B cell (primary cell): ENCODE results near the gene PJA1. TPM values are rescaled to one million over a fixed set of nuclear protein-coding genes. Genes with fewer than 3 reads are reported as not detected.

Experiments used
- ATAC-seq: fragments of 200-7000 bp; cut with Tn5 transposase; one replicate; pipeline ENCODE4 v1.10.0; 2021; ENCODE audit warnings: low read depth, mild to moderate bottlenecking, moderate number of reproducible peaks, moderate library complexity
- CTCF ChIA-PET: fragments of 350-600 bp; sonication (Branson Sonifier 250); formaldehyde crosslinking; loops from one replicate; lab custom pipeline; 2021; ENCODE audit warnings: antibody characterized with exemption, inconsistent platforms; lab: Charles Lee
- POLR2A ChIA-PET: fragments of 350-600 bp; sonication (Branson Sonifier 250); formaldehyde crosslinking; loops from one replicate; lab custom pipeline; 2021; ENCODE audit warnings: antibody characterized with exemption; lab: Charles Lee
- DNase-seq: peaks from one replicate; pipeline ENCODE4 v3.0.0; 2013
- H2AFZ ChIP-seq: 2 replicates; pipeline ENCODE4 v1.6.1; 2012; ENCODE audit warnings: mild to moderate bottlenecking, low read depth, low read length; ENCODE audit not compliant: insufficient read depth, poor library complexity, severe bottlenecking
- H3K27ac ChIP-seq, 2 donors: 1 replicate in 1 of 2; 2 replicates in 1 of 2; pipeline ENCODE4 v1.5.1; 2012 to 2013; ENCODE audit warnings: low read length in 2 of 2, mild to moderate bottlenecking in 2 of 2, moderate library complexity in 1 of 2
- H3K27me3 ChIP-seq, 4 experiments: fragments of 200-600 bp in 1 of 4; sonication (generic) in 1 of 4; replicated peaks in 1 of 4; 1 replicate in 2 of 4; 2 replicates in 2 of 4; pipeline versions ENCODE4 v1.6.1 to v1.7.0; 2013 to 2016; ENCODE audit warnings: low read length in 3 of 4, mild to moderate bottlenecking in 2 of 4, mixed read lengths in 1 of 4, moderate library complexity in 1 of 4; ENCODE audit not compliant: insufficient read depth in 4 of 4, control insufficient read depth in 3 of 4; ENCODE audit errors: control extremely low read depth in 1 of 4
- H3K36me3 ChIP-seq, 2 experiments: replicated peaks in 1 of 2; 1 replicate in 1 of 2; 2 replicates in 1 of 2; pipeline versions ENCODE4 v1.6.1 to v1.7.1; 2013; ENCODE audit warnings: low read length in 1 of 2; ENCODE audit not compliant: insufficient read depth in 2 of 2, control insufficient read depth in 1 of 2; ENCODE audit errors: control extremely low read depth in 1 of 2, extremely low read depth in 1 of 2
- H3K4me1 ChIP-seq, 2 donors: fragments of 200-600 bp in 1 of 2; sonication (generic) in 1 of 2; 1 replicate in 1 of 2; 2 replicates in 1 of 2; pipeline versions ENCODE4 v1.5.1 to v1.6.1; 2013 to 2017; ENCODE audit warnings: low read length in 2 of 2; ENCODE audit not compliant: control insufficient read depth in 2 of 2, insufficient read depth in 2 of 2
- H3K4me2 ChIP-seq: replicated peaks from 2 replicates; pipeline ENCODE3; 2012; ENCODE audit warnings: mild to moderate bottlenecking, low read depth, low read length; ENCODE audit not compliant: poor library complexity, severe bottlenecking
- H3K4me3 ChIP-seq, 5 experiments: fragments of 200-600 bp in 1 of 5; sonication (generic) in 1 of 5; 1 replicate in 3 of 5; 2 replicates in 2 of 5; pipeline versions ENCODE4 v1.5.1 to v1.7.0; 2011 to 2016; ENCODE audit warnings: low read length in 4 of 5, mild to moderate bottlenecking in 4 of 5, low read depth in 2 of 5, control low read depth in 1 of 5, moderate library complexity in 1 of 5; ENCODE audit not compliant: insufficient read depth in 1 of 5; ENCODE audit errors: control extremely low read depth in 1 of 5, extremely low read depth in 1 of 5
- H3K79me2 ChIP-seq: fragments of 200-600 bp; sonication (generic); one replicate; pipeline ENCODE4 v1.6.0; 2016; ENCODE audit warnings: low read length; ENCODE audit not compliant: control insufficient read depth, insufficient read depth
- H3K9ac ChIP-seq: fragments of 200-600 bp; sonication (generic); 2 replicates; pipeline ENCODE4 v1.6.1; 2017; ENCODE audit warnings: mild to moderate bottlenecking, low read length, moderate library complexity
- H3K9me3 ChIP-seq, 3 donors: one replicate each; pipeline versions ENCODE4 v1.6.1 to v1.7.1; 2013; ENCODE audit warnings: low read length in 2 of 3; ENCODE audit not compliant: control insufficient read depth in 2 of 3, insufficient read depth in 1 of 3; ENCODE audit errors: control extremely low read depth in 1 of 3
- H4K20me1 ChIP-seq: 2 replicates; pipeline ENCODE4 v1.6.0; 2012; ENCODE audit warnings: mild to moderate bottlenecking, low read length; ENCODE audit not compliant: insufficient read depth, control insufficient read depth, poor library complexity, severe bottlenecking
- H3K27ac Mint-ChIP-seq: one replicate; pipeline ENCODE4 v1.8.0; 2021; ENCODE audit warnings: mixed read lengths
- H3K27me3 Mint-ChIP-seq: one replicate; pipeline ENCODE4 v1.8.0; 2021; ENCODE audit warnings: mixed read lengths
- H3K4me1 Mint-ChIP-seq: one replicate; pipeline ENCODE4 v1.8.0; 2021; ENCODE audit warnings: mixed read lengths
- H3K4me3 Mint-ChIP-seq: one replicate; pipeline ENCODE4 v1.8.0; 2021; ENCODE audit warnings: mixed read lengths
- H3K9me3 Mint-ChIP-seq: one replicate; pipeline ENCODE4 v1.8.0; 2022; ENCODE audit warnings: mixed read lengths; ENCODE audit not compliant: insufficient read depth
- EZH2 ChIP-seq: IDR thresholded peaks from 2 replicates; pipeline ENCODE4 v1.6.1; 2012; ENCODE audit warnings: borderline replicate concordance, low read depth, mild to moderate bottlenecking, moderate library complexity, low read length; ENCODE audit not compliant: insufficient read depth, poor library complexity, severe bottlenecking
- WGBS: methylation state at CpG from one replicate; pipeline ENCODE4 v1.1.5; 2013; ENCODE audit warnings: missing lambda C conversion rate; ENCODE audit not compliant: insufficient coverage; 5-methylcytosine and 5-hydroxymethylcytosine counted together
- intact Hi-C: fragments of 100-400 bp; cut with micrococcal nuclease; formaldehyde crosslinking; loops from one replicate; pipeline ENCODE4 v1.10.0; 2022
- polyA plus RNA-seq: library from polyadenylated mRNA; depleted of rRNA; stranded (reverse); fragments of >200 nt; gene quantifications from 2 replicates; pipeline ENCODE4 v1.2.3, GENCODE V29; 2012
- total RNA-seq, 2 donors: library from RNA; stranded (reverse); fragments of 120-200 nt in 1 of 2; gene quantifications; 1 replicate in 1 of 2; 2 replicates in 1 of 2; pipeline versions ENCODE4 v1.2.3 to v1.2.4, GENCODE V29; 2013 to 2022
- TF ChIP-seq, protein P1 (sequence below): fragments of 200-600 bp; IDR thresholded peaks from one replicate; pipeline ENCODE4 v1.8.0; 2022; ENCODE audit warnings: antibody characterized with exemption, mild to moderate bottlenecking

Gene PJA1
- total and polyA plus RNA-seq, 2 donors (not counting 1 experiment from before 2014, with no cell fraction given), result 17.7 to 21.3 TPM

DNA sequence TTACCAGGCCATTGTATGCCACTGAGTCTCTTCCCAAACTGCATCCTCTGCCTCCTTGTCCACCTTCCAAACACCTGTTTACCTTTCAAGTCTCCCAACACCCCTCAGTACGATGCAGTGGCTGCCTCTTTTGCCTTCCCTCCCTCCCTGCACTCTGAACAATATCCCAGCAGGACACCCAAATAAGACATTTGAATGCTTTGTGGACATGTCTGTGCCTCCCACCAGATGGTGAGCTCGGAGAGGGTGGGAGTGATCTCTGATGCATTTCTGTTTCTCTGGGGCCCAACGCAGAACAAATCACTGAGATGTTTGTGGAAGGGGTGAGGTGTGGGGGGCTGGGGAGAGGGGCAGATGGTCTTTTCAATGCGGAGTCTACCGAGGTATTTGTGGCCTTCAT, 33.4 kb downstream of the PJA1 start:
- Mint-ChIP-seq H3K9me3 (no peaks in the 10 kb centered on the region), H3K4me1 (peaks cover 3% of the 10 kb centered on the region), H3K27me3 (peaks cover 20% of the 10 kb centered on the region), H3K27ac (no peak overlapping the region), H3K4me3 (no peak overlapping the region)
- no peak overlapping the region for H2AFZ ChIP-seq
- intact Hi-C loops, result no loop called here
- ATAC-seq (no peak), DNase-seq (no peak)
- peaks cover 0 to 15% (median 0%) of the 10 kb centered on the region in 4 experiments for H3K27me3 ChIP-seq
- WGBS, result no CpG with 5 or more reads among the region's 5 CpGs
- H3K36me3 ChIP-seq, result no peaks in the 10 kb centered on the region
- no peaks in the 10 kb centered on the region for H3K79me2 ChIP-seq
- TF ChIP-seq, protein P1, sequence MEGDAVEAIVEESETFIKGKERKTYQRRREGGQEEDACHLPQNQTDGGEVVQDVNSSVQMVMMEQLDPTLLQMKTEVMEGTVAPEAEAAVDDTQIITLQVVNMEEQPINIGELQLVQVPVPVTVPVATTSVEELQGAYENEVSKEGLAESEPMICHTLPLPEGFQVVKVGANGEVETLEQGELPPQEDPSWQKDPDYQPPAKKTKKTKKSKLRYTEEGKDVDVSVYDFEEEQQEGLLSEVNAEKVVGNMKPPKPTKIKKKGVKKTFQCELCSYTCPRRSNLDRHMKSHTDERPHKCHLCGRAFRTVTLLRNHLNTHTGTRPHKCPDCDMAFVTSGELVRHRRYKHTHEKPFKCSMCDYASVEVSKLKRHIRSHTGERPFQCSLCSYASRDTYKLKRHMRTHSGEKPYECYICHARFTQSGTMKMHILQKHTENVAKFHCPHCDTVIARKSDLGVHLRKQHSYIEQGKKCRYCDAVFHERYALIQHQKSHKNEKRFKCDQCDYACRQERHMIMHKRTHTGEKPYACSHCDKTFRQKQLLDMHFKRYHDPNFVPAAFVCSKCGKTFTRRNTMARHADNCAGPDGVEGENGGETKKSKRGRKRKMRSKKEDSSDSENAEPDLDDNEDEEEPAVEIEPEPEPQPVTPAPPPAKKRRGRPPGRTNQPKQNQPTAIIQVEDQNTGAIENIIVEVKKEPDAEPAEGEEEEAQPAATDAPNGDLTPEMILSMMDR, result no peak
- no peak for TF ChIP-seq EZH2
- ChIA-PET CTCF (no interaction called here), POLR2A (no interaction called here)
- H3K27ac ChIP-seq, result no peak overlapping the region
- H3K9ac ChIP-seq, result no peak overlapping the region
- no peaks in the 10 kb centered on the region for H3K4me1 ChIP-seq
- H4K20me1 ChIP-seq, result no peaks in the 10 kb centered on the region
- no peak overlapping the region for H3K4me2 ChIP-seq
- H3K4me3 ChIP-seq, result no peak overlapping the region
- H3K9me3 ChIP-seq, result no peaks in the 10 kb centered on the region

- no peak for DNase-seq
- peaks cover 3% of the 10 kb centered on the region for H3K4me1 Mint-ChIP-seq
- H3K27me3 Mint-ChIP-seq, result peaks cover 20% of the 10 kb centered on the region
- no peak overlapping the region for H3K4me3 Mint-ChIP-seq
- H3K36me3 ChIP-seq, result no peaks in the 10 kb centered on the region
- H3K4me2 ChIP-seq, result no peak overlapping the region
- POLR2A ChIA-PET, result no interaction called here
- H3K9me3 Mint-ChIP-seq, result no peaks in the 10 kb centered on the region
- CTCF ChIA-PET, result no interaction called here
- H3K27ac Mint-ChIP-seq, result no peak overlapping the region
- WGBS, result no CpG with 5 or more reads among the region's 2 CpGs
- no peaks in the 10 kb centered on the region for H3K9me3 ChIP-seq
- no peak for ATAC-seq
- H3K4me1 ChIP-seq, result no peaks in the 10 kb centered on the region
- no peak overlapping the region for H3K4me3 ChIP-seq
- no peak overlapping the region for H3K27ac ChIP-seq
- H2AFZ ChIP-seq, result no peak overlapping the region
- H3K79me2 ChIP-seq, result no peaks in the 10 kb centered on the region
- H3K27me3 ChIP-seq, result peaks cover 0 to 8% (median 0%) of the 10 kb centered on the region in 4 experiments
- H4K20me1 ChIP-seq, result no peaks in the 10 kb centered on the region
- intact Hi-C loops, result no loop called here
- no peak overlapping the region for H3K9ac ChIP-seq
- TF ChIP-seq EZH2, result no peak
- TF ChIP-seq, protein P1, result no peak
Observed at GRCh38 chrX:69130439-69130838, 34.8 kb downstream of the PJA1 start.
